PC-3 (cell line): ENCODE measurements around the gene SLC35E4. TPM values are rescaled to one million over a fixed set of nuclear protein-coding genes. Genes with fewer than 3 reads are reported as not detected.

Experiments
- ATAC-seq: fragments of 200-7000 bp; cut with Tn5 transposase; 2 replicates; pipeline ENCODE4 v1.9.1; 2020; ENCODE audit warnings: mild to moderate bottlenecking, moderate library complexity
- BruUV-seq: library from RNA; stranded (reverse); fragments of 400-500 nt; replicated peaks from 2 replicates; lab custom pipeline; 2021; lab: Mats Ljungman, UMichigan
- CTCF ChIA-PET: fragments of 300-600 bp; sonication (Branson Sonifier 250); formaldehyde crosslinking; loops from one replicate; lab custom pipeline; 2022; ENCODE audit warnings: antibody characterized with exemption; lab: Charles Lee
- POLR2A ChIA-PET: fragments of 300-600 bp; sonication (Branson Sonifier 250); formaldehyde crosslinking; loops from one replicate; lab custom pipeline; 2022; ENCODE audit warnings: antibody characterized with exemption; ENCODE audit not compliant: unreplicated experiment; lab: Charles Lee
- DNase-seq: peaks from one replicate; pipeline ENCODE4 v3.0.0-alpha.2; 2015
- H2AFZ ChIP-seq: fragments of 300-600 bp; sonication (generic); 2 replicates; pipeline ENCODE4 v1.6.0; 2016; ENCODE audit warnings: antibody characterized with exemption, low read length
- H3F3A ChIP-seq: fragments of 300-600 bp; sonication (generic); one replicate; pipeline ENCODE4 v1.6.0; 2017; ENCODE audit warnings: antibody characterized with exemption, low read length, control low read depth, mild to moderate bottlenecking; ENCODE audit not compliant: unreplicated experiment
- H3K27ac ChIP-seq: fragments of 300-600 bp; sonication (generic); 2 replicates; pipeline ENCODE4 v1.5.1; 2016; ENCODE audit warnings: mild to moderate bottlenecking, low read length
- H3K27me3 ChIP-seq: fragments of 300-600 bp; sonication (generic); 2 replicates; pipeline ENCODE4 v1.6.1; 2016; ENCODE audit warnings: low read length, mixed read lengths
- H3K36me3 ChIP-seq: fragments of 300-600 bp; sonication (generic); 2 replicates; pipeline ENCODE4 v1.6.1; 2016; ENCODE audit warnings: low read depth, mixed run types, low read length, mixed read lengths
- H3K4me1 ChIP-seq: fragments of 300-600 bp; sonication (generic); 2 replicates; pipeline ENCODE4 v1.5.1; 2016; ENCODE audit warnings: low read length; ENCODE audit not compliant: insufficient read depth
- H3K4me2 ChIP-seq: fragments of 300-600 bp; sonication (generic); 2 replicates; pipeline ENCODE4 v1.6.0; 2016; ENCODE audit warnings: low read length
- H3K4me3 ChIP-seq: fragments of 300-600 bp; sonication (generic); 2 replicates; pipeline ENCODE4 v1.5.1; 2016; ENCODE audit warnings: mild to moderate bottlenecking, low read length, mixed read lengths
- H3K79me2 ChIP-seq: fragments of 300-600 bp; sonication (generic); 2 replicates; pipeline ENCODE4 v1.6.1; 2017; ENCODE audit warnings: low read length, mixed read lengths
- H3K9ac ChIP-seq: fragments of 300-600 bp; sonication (generic); 2 replicates; pipeline ENCODE4 v1.6.0; 2016; ENCODE audit warnings: mild to moderate bottlenecking, low read length
- H3K9me2 ChIP-seq: fragments of 300-600 bp; sonication (generic); replicated peaks from 2 replicates; pipeline ENCODE4 v1.6.1; 2016; ENCODE audit warnings: mixed run types, low read length, mixed read lengths
- H3K9me3 ChIP-seq: fragments of 300-600 bp; sonication (generic); 2 replicates; pipeline ENCODE4 v1.6.1; 2016; ENCODE audit warnings: low read length, mixed read lengths
- H4K20me1 ChIP-seq: fragments of 300-600 bp; sonication (generic); 2 replicates; pipeline ENCODE4 v1.6.1; 2016; ENCODE audit warnings: low read length, mixed read lengths
- CTCF ChIP-seq: fragments of 300-600 bp; sonication (generic); conservative IDR thresholded peaks from 2 replicates; pipeline ENCODE4 v1.5.1; 2017; ENCODE audit warnings: antibody characterized with exemption, low read depth, mild to moderate bottlenecking, low read length
- EZH2 ChIP-seq: fragments of 300-600 bp; sonication (generic); IDR thresholded peaks from one replicate; pipeline ENCODE4 v1.6.1; 2017; ENCODE audit warnings: antibody characterized with exemption, mild to moderate bottlenecking, low read length; ENCODE audit not compliant: unreplicated experiment
- EZH2phosphoT487 ChIP-seq: fragments of 300-600 bp; sonication (generic); IDR thresholded peaks from 2 replicates; pipeline ENCODE4 v1.6.1; 2018; ENCODE audit warnings: mild to moderate bottlenecking, antibody characterized with exemption, low read length, borderline replicate concordance
- intact Hi-C: fragments of 100-400 bp; cut with micrococcal nuclease; formaldehyde crosslinking; loops from 2 replicates; pipeline ENCODE4 v1.9.0; 2023
- total RNA-seq: library from RNA; depleted of rRNA; stranded (reverse); fragments of >200 nt; gene quantifications from 2 replicates; pipeline ENCODE4 v1.2.3, GENCODE V29; 2014

Gene SLC35E4
- total RNA-seq, 1 experiment from 2014 or later = 16.8 TPM

- POLR2A ChIA-PET = no interaction called here
- H3K9me3 ChIP-seq = no peaks in the 10 kb centered on the region
- H2AFZ ChIP-seq = no peak overlapping the region
- BruUV-seq = no TSS peak
- H3K4me2 ChIP-seq = no peak overlapping the region
- no peaks in the 10 kb centered on the region for H3F3A ChIP-seq
- no peaks in the 10 kb centered on the region for H3K27me3 ChIP-seq
- no peak for TF ChIP-seq CTCF
- TF ChIP-seq EZH2phosphoT487 = no peak
- TF ChIP-seq EZH2 = no peak
- no peaks in the 10 kb centered on the region for H4K20me1 ChIP-seq
- H3K4me1 ChIP-seq = peaks cover 5% of the 10 kb centered on the region
- CTCF ChIA-PET = interaction anchor here (0.6 to 0.7 kb wide), 2 partner anchors 137 to 273 kb away, joined by 3 to 4 read pairs; no protein-coding TSS in a partner anchor
- DNase-seq (no peak), ATAC-seq (no peak)
- no peak overlapping the region for H3K4me3 ChIP-seq
- H3K36me3 ChIP-seq = no peaks in the 10 kb centered on the region
- intact Hi-C loops = loop anchor here (10.0 kb wide), 1 partner anchor 156 kb away; no protein-coding TSS in a partner anchor
- H3K9ac ChIP-seq = no peak overlapping the region
- H3K9me2 ChIP-seq = no peaks in the 10 kb centered on the region
- no peak overlapping the region for H3K27ac ChIP-seq
- H3K79me2 ChIP-seq = no peaks in the 10 kb centered on the region
Observed at GRCh38 chr22:30600921-30601320, 34.7 kb upstream of the SLC35E4 start.

GRCh38 chr22:30601464-30601863, 34.1 kb upstream of the SLC35E4 start:
- H2AFZ ChIP-seq = no peak overlapping the region
- no peaks in the 10 kb centered on the region for H3K9me2 ChIP-seq
- H3K27ac ChIP-seq = no peak overlapping the region
- H3F3A ChIP-seq = no peaks in the 10 kb centered on the region
- H3K4me3 ChIP-seq = no peak overlapping the region
- no peaks in the 10 kb centered on the region for H3K36me3 ChIP-seq
- intact Hi-C loops = loop anchor here (10.0 kb wide), 1 partner anchor 157 kb away; no protein-coding TSS in a partner anchor
- no peak overlapping the region for H3K9ac ChIP-seq
- ChIA-PET CTCF (interaction anchor here (0.7 kb wide), 1 partner anchor 9 kb away, joined by 4 read pairs; no protein-coding TSS in a partner anchor), POLR2A (no interaction called here)
- H4K20me1 ChIP-seq = no peaks in the 10 kb centered on the region
- no peak overlapping the region for H3K4me2 ChIP-seq
- DNase-seq = no peak
- H3K27me3 ChIP-seq = no peaks in the 10 kb centered on the region
- no peaks in the 10 kb centered on the region for H3K79me2 ChIP-seq
- no peak for ATAC-seq
- peaks cover 10% of the 10 kb centered on the region for H3K4me1 ChIP-seq
- TF ChIP-seq CTCF (no peak), EZH2phosphoT487 (no peak), EZH2 (no peak)
- no peaks in the 10 kb centered on the region for H3K9me3 ChIP-seq
- BruUV-seq = no TSS peak

- intact Hi-C loops = loop anchor here (10.0 kb wide), 1 partner anchor 157 kb away; no protein-coding TSS in a partner anchor
- DNase-seq (peak; percentile 45), ATAC-seq (peak; percentile 32; the same call in 1 of the 2 replicates)
- Histone ChIP-seq H3K9me3 (no peaks in the 10 kb centered on the region), H3K9me2 (no peaks in the 10 kb centered on the region), H3K9ac (no peak overlapping the region), H3K79me2 (no peaks in the 10 kb centered on the region), H3K36me3 (no peaks in the 10 kb centered on the region), H4K20me1 (no peaks in the 10 kb centered on the region), H3K4me3 (no peak overlapping the region), H3K27me3 (no peaks in the 10 kb centered on the region), H3K4me1 (peaks cover 14% of the 10 kb centered on the region), H3K4me2 (no peak overlapping the region), H3F3A (no peaks in the 10 kb centered on the region), H2AFZ (no peak overlapping the region), H3K27ac (no peak overlapping the region)
- ChIA-PET POLR2A (no interaction called here), CTCF (interaction anchor here (0.6 to 0.7 kb wide), 2 partner anchors 10 to 40 kb away, joined by 3 to 4 read pairs; no protein-coding TSS in a partner anchor)
- BruUV-seq = no TSS peak
- TF ChIP-seq CTCF = peak; percentile 50
- no peak for TF ChIP-seq EZH2
- TF ChIP-seq EZH2phosphoT487 = no peak
Observed at GRCh38 chr22:30602049-30602448, 33.5 kb upstream of the SLC35E4 start.
